ENCODE data around the gene RBP5. TPM values are rescaled to one million over a fixed set of nuclear protein-coding genes. Genes with fewer than 3 reads are reported as not detected.

RBP5 gene
- total RNA-seq, 1 experiment from 2014 or later, result 2.7 TPM

DNA sequence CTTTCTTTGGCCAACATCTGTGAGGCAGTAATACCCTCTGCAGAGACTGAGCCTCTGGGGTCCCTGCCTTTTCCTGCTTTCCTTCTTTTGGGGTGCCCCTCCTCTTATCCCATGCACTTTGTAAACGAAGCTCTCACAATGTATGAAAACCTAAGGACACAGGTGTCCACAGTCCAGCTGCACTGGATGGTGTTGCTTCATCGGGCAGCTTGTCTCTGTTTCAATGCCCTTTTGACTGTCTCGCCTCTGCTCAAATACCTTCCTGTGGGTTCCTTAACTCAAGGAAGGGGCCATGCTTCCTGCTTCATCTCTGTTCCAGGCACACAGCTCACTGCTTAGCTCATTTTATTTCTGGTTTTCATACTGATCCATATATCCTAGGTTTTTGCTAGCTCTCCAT lies 26.1 kb downstream of the RBP5 start:
- no peak overlapping the region for H2AFZ ChIP-seq (ENCODE audit: low read length)

More for the DNA sequence above, 26.1 kb downstream of the RBP5 start:
- Histone ChIP-seq H2BK5ac (ENCODE audit: insufficient read length, low read length) (no peak overlapping the region), H3K4me2 (ENCODE audit: insufficient read depth, insufficient read length, low read length) (no peak overlapping the region), H3K79me2 (ENCODE audit: insufficient read depth, low read length) (no peaks in the 10 kb centered on the region), H3K9me3 (ENCODE audit: control insufficient read depth, low read depth, low read length) (no peaks in the 10 kb centered on the region), H4K8ac (replicated peaks; ENCODE audit: insufficient read length, low read depth, low read length) (no peak overlapping the region), H3K27ac (ENCODE audit: insufficient read length, low read depth, low read length) (no peak overlapping the region), H3K18ac (ENCODE audit: insufficient read length, low read depth, low read length) (no peak overlapping the region), H3K56ac (ENCODE audit: insufficient read length, low read depth, low read length) (no peak overlapping the region), H2BK12ac (ENCODE audit: insufficient read length, low read depth, low read length) (no peak overlapping the region), H3K27me3 (ENCODE audit: insufficient read depth, low read length) (no peaks in the 10 kb centered on the region), H2AK5ac (ENCODE audit: insufficient read length, low read length) (no peak overlapping the region), H3K9ac (ENCODE audit: extremely low read depth, insufficient read length, low read length) (no peak overlapping the region), H2BK120ac (ENCODE audit: low read depth, low read length, poor library complexity, severe bottlenecking) (no peak overlapping the region), H4K5ac (ENCODE audit: insufficient read length, low read depth, low read length) (no peak overlapping the region), H4K91ac (ENCODE audit: insufficient read length, low read depth, low read length) (no peak overlapping the region), H3K79me1 (ENCODE audit: insufficient read depth, low read depth, low read length, poor library complexity, severe bottlenecking) (no peaks in the 10 kb centered on the region), H3K14ac (ENCODE audit: insufficient read depth, low read length) (no peak overlapping the region), H3K23me2 (ENCODE audit: insufficient read length, low read depth, low read length, poor library complexity, severe bottlenecking) (no peaks in the 10 kb centered on the region), H2BK20ac (ENCODE audit: low read depth, low read length, poor library complexity, severe bottlenecking) (no peak overlapping the region), H3K4ac (ENCODE audit: low read depth, low read length) (no peak overlapping the region), H2BK15ac (ENCODE audit: low read depth, low read length) (no peak overlapping the region), H3K23ac (ENCODE audit: insufficient read length, low read depth, low read length) (no peak overlapping the region), H4K20me1 (ENCODE audit: control insufficient read depth, insufficient read depth, insufficient read length) (no peaks in the 10 kb centered on the region), H3T11ph (ENCODE audit: low read length) (no peak overlapping the region), H3K4me1 (ENCODE audit: insufficient read depth, low read length) (no peaks in the 10 kb centered on the region)
- WGBS (ENCODE audit: extremely low coverage, insufficient read length, low lambda C conversion rate), result no CpG with 5 or more reads among the region's 3 CpGs
- H3K27ac Mint-ChIP-seq, result no peak overlapping the region
- no peaks in the 10 kb centered on the region for H3K27me3 Mint-ChIP-seq (ENCODE audit: low read depth)
- no peak overlapping the region for H3K4me3 Mint-ChIP-seq
- no peak for DNase-seq
- H3K4me1 Mint-ChIP-seq, result peaks cover 0 to 1% of the 10 kb centered on the region in 2 experiments; a peak in 2 of 4 replicates
- H3K9me3 Mint-ChIP-seq, result peaks cover 6 to 12% of the 10 kb centered on the region in 2 experiments
- TF ChIP-seq, protein P1, sequence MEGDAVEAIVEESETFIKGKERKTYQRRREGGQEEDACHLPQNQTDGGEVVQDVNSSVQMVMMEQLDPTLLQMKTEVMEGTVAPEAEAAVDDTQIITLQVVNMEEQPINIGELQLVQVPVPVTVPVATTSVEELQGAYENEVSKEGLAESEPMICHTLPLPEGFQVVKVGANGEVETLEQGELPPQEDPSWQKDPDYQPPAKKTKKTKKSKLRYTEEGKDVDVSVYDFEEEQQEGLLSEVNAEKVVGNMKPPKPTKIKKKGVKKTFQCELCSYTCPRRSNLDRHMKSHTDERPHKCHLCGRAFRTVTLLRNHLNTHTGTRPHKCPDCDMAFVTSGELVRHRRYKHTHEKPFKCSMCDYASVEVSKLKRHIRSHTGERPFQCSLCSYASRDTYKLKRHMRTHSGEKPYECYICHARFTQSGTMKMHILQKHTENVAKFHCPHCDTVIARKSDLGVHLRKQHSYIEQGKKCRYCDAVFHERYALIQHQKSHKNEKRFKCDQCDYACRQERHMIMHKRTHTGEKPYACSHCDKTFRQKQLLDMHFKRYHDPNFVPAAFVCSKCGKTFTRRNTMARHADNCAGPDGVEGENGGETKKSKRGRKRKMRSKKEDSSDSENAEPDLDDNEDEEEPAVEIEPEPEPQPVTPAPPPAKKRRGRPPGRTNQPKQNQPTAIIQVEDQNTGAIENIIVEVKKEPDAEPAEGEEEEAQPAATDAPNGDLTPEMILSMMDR (conservative IDR thresholded peaks at IDR 0.05), result no peak
- peaks cover 22 to 47% (median 30%) of the 10 kb centered on the region in 3 experiments for H3K36me3 Mint-ChIP-seq (ENCODE audit: insufficient read depth in 1 of 3, low read depth in 3 of 3)
